H9 (cell line): ENCODE data around the gene RGS21. TPM values are rescaled to one million over a fixed set of nuclear protein-coding genes. Genes with fewer than 3 reads are reported as not detected.

Experiments
- DNase-seq: peaks from one replicate; pipeline ENCODE4 v3.0.0-alpha.2; 2017
- H2AFZ ChIP-seq: one replicate; pipeline ENCODE4 v1.6.1; 2013; ENCODE audit warnings: mild to moderate bottlenecking, low read length, control low read depth, moderate library complexity
- H2AK5ac ChIP-seq: 2 replicates; pipeline ENCODE4 v1.6.1; 2013; ENCODE audit warnings: low read length, control low read depth, mixed read lengths; ENCODE audit not compliant: insufficient read length
- H2BK120ac ChIP-seq: one replicate; pipeline ENCODE4 v1.6.1; 2013; ENCODE audit warnings: low read depth, mild to moderate bottlenecking, low read length, control low read depth, inconsistent platforms; ENCODE audit not compliant: poor library complexity, severe bottlenecking
- H2BK12ac ChIP-seq: 2 replicates; pipeline ENCODE4 v1.6.1; 2013; ENCODE audit warnings: low read length, control low read depth, mixed read lengths, low read depth; ENCODE audit not compliant: insufficient read length
- H2BK15ac ChIP-seq: 2 replicates; pipeline ENCODE4 v1.6.1; 2013; ENCODE audit warnings: low read depth, low read length, control low read depth
- H2BK20ac ChIP-seq: one replicate; pipeline ENCODE4 v1.6.1; 2013; ENCODE audit warnings: low read depth, mild to moderate bottlenecking, low read length, control low read depth, inconsistent platforms; ENCODE audit not compliant: poor library complexity, severe bottlenecking
- H2BK5ac ChIP-seq: 2 replicates; pipeline ENCODE4 v1.6.1; 2013; ENCODE audit warnings: low read length, control low read depth, mixed read lengths; ENCODE audit not compliant: insufficient read length
- H3K14ac ChIP-seq: 2 replicates; pipeline ENCODE4 v1.6.1; 2013; ENCODE audit warnings: low read length, control low read depth; ENCODE audit not compliant: insufficient read depth
- H3K18ac ChIP-seq: 2 replicates; pipeline ENCODE4 v1.6.1; 2013; ENCODE audit warnings: low read depth, mild to moderate bottlenecking, mixed read lengths, low read length, control low read depth; ENCODE audit not compliant: insufficient read length
- H3K23ac ChIP-seq: 2 replicates; pipeline ENCODE4 v1.6.1; 2013; ENCODE audit warnings: low read length, control low read depth, mixed read lengths, low read depth; ENCODE audit not compliant: insufficient read length
- H3K23me2 ChIP-seq: 2 replicates; pipeline ENCODE4 v1.6.1; 2013; ENCODE audit warnings: low read depth, mild to moderate bottlenecking, mixed read lengths, low read length, control low read depth; ENCODE audit not compliant: insufficient read length, poor library complexity, severe bottlenecking
- H3K27ac ChIP-seq: 2 replicates; pipeline ENCODE4 v1.5.1; 2013; ENCODE audit warnings: low read length, control low read depth, mixed read lengths, low read depth; ENCODE audit not compliant: insufficient read length
- H3K27me3 ChIP-seq: 2 replicates; pipeline ENCODE4 v1.6.1; 2013; ENCODE audit warnings: low read length, control low read depth, inconsistent platforms; ENCODE audit not compliant: insufficient read depth
- H3K4ac ChIP-seq: 2 replicates; pipeline ENCODE4 v1.6.1; 2013; ENCODE audit warnings: low read depth, mild to moderate bottlenecking, control low read depth, inconsistent platforms, low read length, moderate library complexity
- H3K4me1 ChIP-seq: 2 replicates; pipeline ENCODE4 v1.6.1; 2013; ENCODE audit warnings: low read length, control low read depth, inconsistent platforms; ENCODE audit not compliant: insufficient read depth
- H3K4me2 ChIP-seq: 2 replicates; pipeline ENCODE4 v1.6.1; 2013; ENCODE audit warnings: low read length, control low read depth, mixed read lengths; ENCODE audit not compliant: insufficient read length, insufficient read depth
- H3K56ac ChIP-seq: 2 replicates; pipeline ENCODE4 v1.6.1; 2013; ENCODE audit warnings: low read depth, mild to moderate bottlenecking, mixed read lengths, low read length, control low read depth; ENCODE audit not compliant: insufficient read length
- H3K79me1 ChIP-seq: 2 replicates; pipeline ENCODE4 v1.6.1; 2013; ENCODE audit warnings: low read depth, mild to moderate bottlenecking, moderate library complexity, low read length, control low read depth, inconsistent platforms; ENCODE audit not compliant: insufficient read depth, poor library complexity, severe bottlenecking
- H3K79me2 ChIP-seq: 2 replicates; pipeline ENCODE4 v1.6.1; 2013; ENCODE audit warnings: low read length, control low read depth, inconsistent platforms; ENCODE audit not compliant: insufficient read depth
- H3K9ac ChIP-seq: 2 replicates; pipeline ENCODE4 v1.6.1; 2013; ENCODE audit warnings: low read length, control low read depth, mixed read lengths; ENCODE audit not compliant: insufficient read length; ENCODE audit errors: extremely low read depth
- H3K9me3 ChIP-seq: one replicate; pipeline ENCODE4 v1.6.1; 2013; ENCODE audit warnings: low read depth, low read length, inconsistent platforms; ENCODE audit not compliant: control insufficient read depth
- H3T11ph ChIP-seq: one replicate; pipeline ENCODE4 v1.6.1; 2013; ENCODE audit warnings: mild to moderate bottlenecking, low read length, control low read depth, inconsistent platforms
- H4K20me1 ChIP-seq: one replicate; pipeline ENCODE4 v1.6.1; 2013; ENCODE audit not compliant: control insufficient read depth, insufficient read length, insufficient read depth
- H4K5ac ChIP-seq: 2 replicates; pipeline ENCODE4 v1.6.1; 2013; ENCODE audit warnings: low read depth, mild to moderate bottlenecking, mixed read lengths, low read length, control low read depth; ENCODE audit not compliant: insufficient read length
- H4K8ac ChIP-seq: replicated peaks from 2 replicates; pipeline ENCODE4 v1.6.1; 2013; ENCODE audit warnings: low read length, control low read depth, mixed read lengths, low read depth; ENCODE audit not compliant: insufficient read length
- H4K91ac ChIP-seq: 2 replicates; pipeline ENCODE4 v1.6.1; 2013; ENCODE audit warnings: low read depth, mild to moderate bottlenecking, moderate library complexity, mixed read lengths, low read length, control low read depth; ENCODE audit not compliant: insufficient read length
- H3K27ac Mint-ChIP-seq, 3 experiments: 2 replicates in 2 of 3; 3 replicates in 1 of 3; pipeline ENCODE4 v1.8.0; 2020 to 2021; ENCODE audit warnings: mixed read lengths in 3 of 3, mild to moderate bottlenecking in 1 of 3, moderate library complexity in 1 of 3
- H3K27me3 Mint-ChIP-seq: 2 replicates; pipeline ENCODE4 v1.8.0; 2021; ENCODE audit warnings: low read depth, mild to moderate bottlenecking, moderate library complexity, mixed read lengths
- H3K36me3 Mint-ChIP-seq, 3 experiments: 2 replicates in 2 of 3; 3 replicates in 1 of 3; pipeline ENCODE4 v1.8.0; 2020 to 2021; ENCODE audit warnings: low read depth in 3 of 3, mixed read lengths in 3 of 3; ENCODE audit not compliant: insufficient read depth in 1 of 3
- H3K4me1 Mint-ChIP-seq, 2 experiments: 2 replicates each; pipeline ENCODE4 v1.8.0; 2020; ENCODE audit warnings: mixed read lengths in 2 of 2
- H3K4me3 Mint-ChIP-seq, 2 experiments: 2 replicates in 1 of 2; 3 replicates in 1 of 2; pipeline ENCODE4 v1.8.0; 2020 to 2021; ENCODE audit warnings: mild to moderate bottlenecking in 2 of 2, mixed read lengths in 2 of 2, moderate library complexity in 1 of 2
- H3K9me3 Mint-ChIP-seq, 2 experiments: 2 replicates in 1 of 2; 3 replicates in 1 of 2; pipeline ENCODE4 v1.8.0; 2020; ENCODE audit warnings: mild to moderate bottlenecking in 2 of 2, mixed read lengths in 2 of 2, moderate library complexity in 1 of 2
- WGBS: extraction: QIAGEN DNeasy Blood & Tissue Kit; methylation state at CpG from one replicate; pipeline ENCODE4 v1.1.7; 2013; ENCODE audit warnings: missing lambda C conversion rate, low lambda C conversion rate, mixed read lengths; ENCODE audit not compliant: insufficient read length; ENCODE audit errors: extremely low coverage; 5-methylcytosine and 5-hydroxymethylcytosine counted together
- total RNA-seq: library from RNA; stranded (reverse); gene quantifications from 2 replicates; pipeline ENCODE4 v1.2.1, GENCODE V29; 2021
- TF ChIP-seq, protein P1 (sequence below): fragments of 200-600 bp; sonication (generic); conservative IDR thresholded peaks from 3 replicates; pipeline ENCODE4 v1.8.0; 2021; ENCODE audit warnings: antibody characterized with exemption, mild to moderate bottlenecking

Gene RGS21
- total RNA-seq, 1 experiment from 2014 or later, result not detected

DNA sequence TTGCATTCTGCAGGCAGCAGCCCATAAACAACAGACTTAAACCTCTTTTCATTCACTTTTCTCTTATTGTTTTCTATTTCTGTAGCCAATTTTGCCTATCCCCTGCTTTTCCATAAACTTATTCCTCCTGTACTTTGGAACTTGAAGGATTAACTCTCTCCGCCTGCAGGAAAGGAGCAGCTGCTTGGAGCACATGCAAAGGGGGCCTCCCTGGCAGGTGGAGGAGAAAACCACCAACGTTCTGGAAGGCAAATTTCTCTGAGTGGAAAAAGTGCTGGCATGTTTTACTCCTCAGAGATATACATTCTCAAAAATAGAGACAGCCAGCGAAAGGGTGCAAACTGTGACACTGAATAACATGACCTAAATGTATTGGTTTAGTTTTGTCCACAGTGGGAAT, 33.6 kb downstream of the RGS21 start:
- H4K20me1 ChIP-seq, result no peaks in the 10 kb centered on the region
- no peak overlapping the region for H4K8ac ChIP-seq
- no peaks in the 10 kb centered on the region for H3K9me3 ChIP-seq
- no peak overlapping the region for H2BK20ac ChIP-seq
- H2BK5ac ChIP-seq, result no peak overlapping the region
- no peak overlapping the region for H2AK5ac ChIP-seq
- no peak overlapping the region for H3K4ac ChIP-seq
- no peaks in the 10 kb centered on the region for H3K27me3 ChIP-seq
- no peaks in the 10 kb centered on the region for H3K9me3 Mint-ChIP-seq
- H3K79me1 ChIP-seq, result no peaks in the 10 kb centered on the region
- H3K14ac ChIP-seq, result no peak overlapping the region
- no CpG with 5 or more reads among the region's 3 CpGs for WGBS
- H2BK120ac ChIP-seq, result no peak overlapping the region
- H2BK12ac ChIP-seq, result no peak overlapping the region
- no peak overlapping the region for H4K5ac ChIP-seq
- H3K18ac ChIP-seq, result no peak overlapping the region
- no peak overlapping the region for H3K23ac ChIP-seq
- DNase-seq, result no peak
- H3K79me2 ChIP-seq, result no peaks in the 10 kb centered on the region
- H3K36me3 Mint-ChIP-seq, result no peaks in the 10 kb centered on the region
- H3K4me1 ChIP-seq, result no peaks in the 10 kb centered on the region
- no peak overlapping the region for H2BK15ac ChIP-seq
- no peaks in the 10 kb centered on the region for H3K4me1 Mint-ChIP-seq
- no peak overlapping the region for H3K9ac ChIP-seq
- H3K4me3 Mint-ChIP-seq, result no peak overlapping the region
- H3K27me3 Mint-ChIP-seq, result no peaks in the 10 kb centered on the region
- no peaks in the 10 kb centered on the region for H3K23me2 ChIP-seq
- TF ChIP-seq, protein P1, sequence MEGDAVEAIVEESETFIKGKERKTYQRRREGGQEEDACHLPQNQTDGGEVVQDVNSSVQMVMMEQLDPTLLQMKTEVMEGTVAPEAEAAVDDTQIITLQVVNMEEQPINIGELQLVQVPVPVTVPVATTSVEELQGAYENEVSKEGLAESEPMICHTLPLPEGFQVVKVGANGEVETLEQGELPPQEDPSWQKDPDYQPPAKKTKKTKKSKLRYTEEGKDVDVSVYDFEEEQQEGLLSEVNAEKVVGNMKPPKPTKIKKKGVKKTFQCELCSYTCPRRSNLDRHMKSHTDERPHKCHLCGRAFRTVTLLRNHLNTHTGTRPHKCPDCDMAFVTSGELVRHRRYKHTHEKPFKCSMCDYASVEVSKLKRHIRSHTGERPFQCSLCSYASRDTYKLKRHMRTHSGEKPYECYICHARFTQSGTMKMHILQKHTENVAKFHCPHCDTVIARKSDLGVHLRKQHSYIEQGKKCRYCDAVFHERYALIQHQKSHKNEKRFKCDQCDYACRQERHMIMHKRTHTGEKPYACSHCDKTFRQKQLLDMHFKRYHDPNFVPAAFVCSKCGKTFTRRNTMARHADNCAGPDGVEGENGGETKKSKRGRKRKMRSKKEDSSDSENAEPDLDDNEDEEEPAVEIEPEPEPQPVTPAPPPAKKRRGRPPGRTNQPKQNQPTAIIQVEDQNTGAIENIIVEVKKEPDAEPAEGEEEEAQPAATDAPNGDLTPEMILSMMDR, result no peak
- H2AFZ ChIP-seq, result no peak overlapping the region
- H3K27ac Mint-ChIP-seq, result peak overlapping the region in 1 of 3 experiments; percentile 46; a peak in 2 of 7 replicates
- no peak overlapping the region for H3K56ac ChIP-seq
- no peak overlapping the region for H4K91ac ChIP-seq
- H3T11ph ChIP-seq, result no peak overlapping the region
- no peak overlapping the region for H3K4me2 ChIP-seq
- H3K27ac ChIP-seq, result no peak overlapping the region
